Astrocyte of the hippocampus (primary cell): ENCODE measurements around the gene PTGDR2.
A peak's percentile ranks its signal among the peaks of the same experiment; 100 is the strongest.

Experiments used
- DNase-seq: peaks from one replicate; pipeline ENCODE4 v3.0.0; 2011; ENCODE audit warnings: low read depth, low spot score

PTGDR2 gene

GRCh38 chr11:60855726-60856633 is at the start of gene PTGDR2:
PTGDR2 (minus strand) TSS chr11:60855950; CDS start chr11:60853722, 2,228 bp downstream.
- no peak for DNase-seq

GRCh38 chr11:60905047-60905446 is 49.3 kb upstream of the PTGDR2 start:
- no peak for DNase-seq

- no peak for DNase-seq
These were observed 46.9 kb upstream of the PTGDR2 start for GRCh38 chr11:60902625-60903024.

GRCh38 chr11:60900673-60901404 is 45.1 kb upstream of the PTGDR2 start:
- peak; percentile 83 for DNase-seq

- DNase-seq = no peak
These were observed 44.2 kb upstream of the PTGDR2 start for GRCh38 chr11:60899977-60900376.

- DNase-seq = peak; percentile 87
These were observed 43.5 kb upstream of the PTGDR2 start for GRCh38 chr11:60899046-60899936.

- DNase-seq = no peak
These were observed 41.7 kb upstream of the PTGDR2 start for GRCh38 chr11:60897496-60897895.

GRCh38 chr11:60895687-60896086 is 39.9 kb upstream of the PTGDR2 start:
- DNase-seq = no peak

GRCh38 chr11:60891103-60891741 is 35.5 kb upstream of the PTGDR2 start:
- peak; percentile 62 for DNase-seq

GRCh38 chr11:60890696-60891095 is 34.9 kb upstream of the PTGDR2 start:
- DNase-seq = no peak

GRCh38 chr11:60889869-60890311 is 34.1 kb upstream of the PTGDR2 start:
- no peak for DNase-seq

- DNase-seq = peak; percentile 66
These were observed 31.8 kb upstream of the PTGDR2 start for GRCh38 chr11:60887556-60887955.

GRCh38 chr11:60880643-60881282 is 25.0 kb upstream of the PTGDR2 start:
- no peak for DNase-seq

- no peak for DNase-seq
These were observed 24.3 kb upstream of the PTGDR2 start for GRCh38 chr11:60879971-60880588.

- DNase-seq = no peak
These were observed 23.4 kb upstream of the PTGDR2 start for GRCh38 chr11:60879104-60879503.

GRCh38 chr11:60878245-60879101 is 22.7 kb upstream of the PTGDR2 start:
- DNase-seq = no peak

- DNase-seq = no peak
These were observed 20.4 kb upstream of the PTGDR2 start for GRCh38 chr11:60876168-60876485.

- DNase-seq = no peak
These were observed 19.8 kb upstream of the PTGDR2 start for GRCh38 chr11:60875366-60876167.
